GM19023 (cell line): Measurements from ENCODE around the gene NDUFA13.

Experiments used
- ATAC-seq: cut with Tn5 transposase; IDR thresholded peaks from one replicate; pipeline ENCODE4 v1.9.1; 2021; ENCODE audit warnings: mild to moderate bottlenecking, moderate library complexity; ENCODE audit not compliant: unreplicated experiment

The NDUFA13 gene

GRCh38 chr19:19506592-19506991 is 9.4 kb upstream of the NDUFA13 start:
- ATAC-seq, result no peak

- no peak for ATAC-seq
Measured at GRCh38 chr19:19507354-19507753, 8.7 kb upstream of the NDUFA13 start.

- ATAC-seq, result no peak
Measured at GRCh38 chr19:19508217-19508616, 7.8 kb upstream of the NDUFA13 start.

GRCh38 chr19:19510432-19510831 is 5.6 kb upstream of the NDUFA13 start:
- no peak for ATAC-seq

- no peak for ATAC-seq
Measured at GRCh38 chr19:19513682-19514081, 2.3 kb upstream of the NDUFA13 start.

GRCh38 chr19:19514215-19514657 is 1.8 kb upstream of the NDUFA13 start:
- ATAC-seq, result no peak

GRCh38 chr19:19514881-19515641 is 964 bp upstream of the NDUFA13 start, which contains the start of gene TSSK6:
TSSK6 (minus strand) TSS chr19:19515548; CDS start chr19:19515427, 121 bp downstream.
- ATAC-seq, result no peak

GRCh38 chr19:19517235-19517619 is 1.2 kb downstream of the NDUFA13 start:
- no peak for ATAC-seq

GRCh38 chr19:19520989-19521388 is 5.0 kb downstream of the NDUFA13 start:
- ATAC-seq, result no peak

GRCh38 chr19:19523177-19523576 is 7.2 kb downstream of the NDUFA13 start:
- ATAC-seq, result no peak

GRCh38 chr19:19524053-19524452 is 8.0 kb downstream of the NDUFA13 start:
- no peak for ATAC-seq

GRCh38 chr19:19525611-19526380 is 9.8 kb downstream of the NDUFA13 start:
- no peak for ATAC-seq

- no peak for ATAC-seq
Measured at GRCh38 chr19:19526581-19527370, 10.8 kb downstream of the NDUFA13 start.

- ATAC-seq, result no peak
Measured at GRCh38 chr19:19527371-19527656, 11.3 kb downstream of the NDUFA13 start.

- ATAC-seq, result no peak
Measured at GRCh38 chr19:19527674-19528625, 11.9 kb downstream of the NDUFA13 start.

GRCh38 chr19:19528721-19529490 is 12.9 kb downstream of the NDUFA13 start, which contains the start of gene YJEFN3:
YJEFN3 (plus strand) TSS chr19:19528911; CDS start chr19:19528933, 22 bp downstream.
- ATAC-seq, result no peak

GRCh38 chr19:19529783-19530422 is 13.9 kb downstream of the NDUFA13 start:
- no peak for ATAC-seq

GRCh38 chr19:19530423-19530804 is 14.4 kb downstream of the NDUFA13 start:
- ATAC-seq, result no peak

GRCh38 chr19:19530889-19531288 is 14.9 kb downstream of the NDUFA13 start:
- ATAC-seq, result no peak
